GM12878 (cell line): ENCODE results near the gene PRKAB2. TPM values are rescaled to one million over a fixed set of nuclear protein-coding genes. Genes with fewer than 3 reads are reported as not detected.

Experiments used
- ATAC-seq: fragments of 200-7000 bp; cut with Tn5 transposase; 3 replicates; pipeline ENCODE4 v1.9.1; 2020; ENCODE audit warnings: mild to moderate bottlenecking, moderate library complexity
- BruUV-seq: library from RNA; stranded (reverse); fragments of 400-500 nt; replicated peaks from 2 replicates; lab custom pipeline; 2021; lab: Mats Ljungman, UMichigan
- CTCF ChIA-PET: fragments of 300-600 bp; sonication (Branson Sonifier 250); formaldehyde crosslinking; extraction: SDS; loops from one replicate; lab custom pipeline; 2021; ENCODE audit warnings: inconsistent platforms; lab: Yijun Ruan, JAX
- POLR2A ChIA-PET: fragments of 350-600 bp; formaldehyde crosslinking; extraction: SDS; loops from one replicate; lab custom pipeline; 2021; ENCODE audit warnings: inconsistent platforms; lab: Charles Lee
- RAD21 ChIA-PET: fragments of 300-600 bp; sonication (Branson Sonifier 250); formaldehyde crosslinking; loops from one replicate; lab custom pipeline; 2023; ENCODE audit warnings: antibody characterized with exemption; ENCODE audit not compliant: unreplicated experiment; lab: Charles Lee
- SMC1A ChIA-PET: fragments of 300-600 bp; sonication (Branson Sonifier 250); formaldehyde crosslinking; loops from one replicate; lab custom pipeline; 2023; ENCODE audit not compliant: unreplicated experiment, uncharacterized antibody; lab: Charles Lee
- DNase-seq: peaks from one replicate; pipeline ENCODE4 v3.0.0-alpha.2; 2011; ENCODE audit warnings: low read depth, low spot score
- FAIRE-seq: peaks from 3 replicates; lab custom pipeline; 2011; peaks lifted over from hg19 to GRCh38; lab: Jason Lieb, UNC
- H2AFZ ChIP-seq: 2 replicates; pipeline ENCODE4 v1.6.0; 2011; ENCODE audit warnings: low read depth, low read length, control low read depth; ENCODE audit not compliant: control insufficient read depth
- H3K27ac ChIP-seq: 2 replicates; pipeline ENCODE4 v1.5.1; 2011; ENCODE audit warnings: control low read depth; ENCODE audit not compliant: control insufficient read depth, insufficient read depth
- H3K27me3 ChIP-seq, 2 experiments: replicated peaks in 1 of 2; 2 replicates each; pipeline versions ENCODE4 v1.6.0 to v1.6.1; 2011; ENCODE audit warnings: low read length in 1 of 2; ENCODE audit not compliant: control insufficient read depth in 2 of 2, insufficient read depth in 2 of 2
- H3K36me3 ChIP-seq, 2 experiments: 2 replicates each; pipeline ENCODE4 v1.5.1; 2011; ENCODE audit warnings: low read length in 1 of 2; ENCODE audit not compliant: control insufficient read depth in 2 of 2, insufficient read depth in 2 of 2
- H3K4me1 ChIP-seq: 2 replicates; pipeline ENCODE4 v1.6.1; 2011; ENCODE audit warnings: mild to moderate bottlenecking, low read length, moderate library complexity, mixed read lengths; ENCODE audit not compliant: control insufficient read depth, insufficient read depth
- H3K4me2 ChIP-seq: 2 replicates; pipeline ENCODE4 v1.6.0; 2011; ENCODE audit warnings: control low read depth; ENCODE audit not compliant: control insufficient read depth, insufficient read depth
- H3K4me3 ChIP-seq: fragments of 200-600 bp; sonication (generic); 2 replicates; pipeline ENCODE4 v1.5.1; 2016
- H3K79me2 ChIP-seq: 2 replicates; pipeline ENCODE4 v1.6.0; 2011; ENCODE audit warnings: low read length; ENCODE audit not compliant: control insufficient read depth, insufficient read depth
- H3K9ac ChIP-seq: 2 replicates; pipeline ENCODE4 v1.8.0; 2011; ENCODE audit warnings: low read length, control low read depth, mixed read lengths; ENCODE audit not compliant: control insufficient read depth, insufficient read depth
- H3K9me3 ChIP-seq: replicated peaks from 3 replicates; pipeline ENCODE4 v1.5.1; 2011; ENCODE audit warnings: mild to moderate bottlenecking, low read length; ENCODE audit not compliant: control insufficient read depth, insufficient read depth
- H4K20me1 ChIP-seq: 2 replicates; pipeline ENCODE4 v1.6.0; 2011; ENCODE audit not compliant: control insufficient read depth, insufficient read depth
- ESRRA ChIP-seq: IDR thresholded peaks from 2 replicates; pipeline ENCODE4 v1.6.1; 2012; ENCODE audit warnings: mild to moderate bottlenecking, low read length, improper control_type of control experiment
- FOS ChIP-seq: IDR thresholded peaks from 3 replicates; pipeline ENCODE4 v1.6.1; 2011; ENCODE audit warnings: borderline replicate concordance; ENCODE audit not compliant: insufficient read length; ENCODE audit errors: extremely low read depth
- FOXM1 ChIP-seq: IDR thresholded peaks from 2 replicates; pipeline ENCODE4 v1.6.1; 2012; ENCODE audit warnings: low read depth, mild to moderate bottlenecking, inconsistent platforms, low read length, moderate library complexity
- JUND ChIP-seq: IDR thresholded peaks from 2 replicates; pipeline ENCODE4 v1.6.1; 2012; ENCODE audit warnings: low read depth, mild to moderate bottlenecking, low read length, improper control_type of control experiment, moderate library complexity
- POLR2A ChIP-seq: IDR thresholded peaks from 2 replicates; pipeline ENCODE4 v1.6.1; 2011; ENCODE audit warnings: low read depth, mild to moderate bottlenecking, low read length
- POU2F2 ChIP-seq: IDR thresholded peaks from 3 replicates; pipeline ENCODE4 v1.6.1; 2011; ENCODE audit warnings: low read depth, mild to moderate bottlenecking, low read length, borderline replicate concordance
- RB1 ChIP-seq: fragments of 450-650 bp; formaldehyde crosslinking; IDR thresholded peaks from 2 replicates; pipeline ENCODE4 v1.6.1; 2017; ENCODE audit warnings: mild to moderate bottlenecking, borderline replicate concordance
- RUNX3 ChIP-seq: IDR thresholded peaks from 2 replicates; pipeline ENCODE4 v1.6.1; 2012; ENCODE audit warnings: low read length, inconsistent platforms
- SREBF1 ChIP-seq: IDR thresholded peaks from 2 replicates; pipeline ENCODE4 v1.6.1; 2012; ENCODE audit warnings: mild to moderate bottlenecking, low read length
- SRF ChIP-seq, 2 experiments: IDR thresholded peaks; 2 replicates each; pipeline ENCODE4 v1.6.1; 2011; ENCODE audit warnings: low read depth in 2 of 2, low read length in 2 of 2, mild to moderate bottlenecking in 1 of 2, moderate library complexity in 1 of 2
- TBL1XR1 ChIP-seq: IDR thresholded peaks from 2 replicates; pipeline ENCODE4 v1.6.1; 2012; ENCODE audit warnings: low read depth, low read length, improper control_type of control experiment
- ZNF24 ChIP-seq: fragments of 450-650 bp; IDR thresholded peaks from 2 replicates; pipeline ENCODE4 v1.6.1; 2017; ENCODE audit warnings: antibody characterized with exemption, mild to moderate bottlenecking
- ZNF622 ChIP-seq: fragments of 450-650 bp; IDR thresholded peaks from 2 replicates; pipeline ENCODE4 v1.6.1; 2017; ENCODE audit warnings: mild to moderate bottlenecking, inconsistent platforms
- WGBS: methylation state at CpG from one replicate; pipeline ENCODE4 v1.1.6; 2016; ENCODE audit warnings: low lambda C conversion rate; ENCODE audit not compliant: insufficient replicate concordance, insufficient coverage; ENCODE audit errors: missing lambda C conversion rate; 5-methylcytosine and 5-hydroxymethylcytosine counted together
- in situ Hi-C: fragments of 300-500 bp; cut with MboI; formaldehyde crosslinking; loops from 9 replicates; pipeline ENCODE4 v1.14.3; 2018; ENCODE audit warnings: mixed read lengths
- intact Hi-C: fragments of 100-400 bp; cut with micrococcal nuclease; formaldehyde crosslinking; loops from one replicate; pipeline ENCODE4 v1.14.2; 2022; ENCODE audit not compliant: unreplicated experiment
- polyA plus RNA-seq, 11 experiments: library from polyadenylated mRNA; depleted of rRNA in 4 of 11; unstranded in 6 of 11; stranded (reverse) in 5 of 11; fragments of >200 nt; fragmentation: Nextera tagmentation in 4 of 11; fragmentation: Illumina TruSeq in 1 of 11; extraction: Ambion mirVana in 4 of 11; extraction: Trizol in 1 of 11; gene quantifications; 1 replicate in 1 of 11; 2 replicates in 10 of 11; pipeline versions ENCODE4 v1.2.1 to v1.2.3, GENCODE V29; 2011 to 2016; ENCODE audit warnings: inconsistent platforms in 2 of 11, missing spikeins in 2 of 11, low read depth in 1 of 11
- total RNA-seq, 4 experiments: library from RNA; depleted of rRNA in 3 of 4; stranded (reverse); fragments of >200 nt in 3 of 4; fragmentation: Illumina TruSeq in 1 of 4; extraction: Trizol in 1 of 4; gene quantifications; 2 replicates each; pipeline versions ENCODE4 v1.2.1 to v1.2.3, GENCODE V29; 2013 to 2021
- TF ChIP-seq, protein P1 (sequence below): fragments of 450-650 bp; formaldehyde crosslinking; IDR thresholded peaks from 2 replicates; pipeline ENCODE4 v1.4.0; 2022; ENCODE audit warnings: mild to moderate bottlenecking, moderate library complexity
- TF ChIP-seq, protein P2 (sequence below): fragments of 450-650 bp; IDR thresholded peaks from 2 replicates; pipeline ENCODE4 v1.6.1; 2017; ENCODE audit warnings: low read depth, mild to moderate bottlenecking, moderate library complexity
- TF ChIP-seq, protein P3 (sequence below): fragments of 450-650 bp; IDR thresholded peaks from 2 replicates; pipeline ENCODE4 v1.6.1; 2017; ENCODE audit warnings: borderline replicate concordance

The PRKAB2 gene
- total and polyA plus RNA-seq, 10 of the 15 experiments (the other 5 are each of a cell fraction or from before 2014, with no cell fraction given), result 2.2 to 26.4 (median 6.7) TPM

- Histone ChIP-seq H3K4me2 (no peak overlapping the region), H3K36me3 (no peaks in the 10 kb centered on the region), H3K27me3 (no peaks in the 10 kb centered on the region), H3K79me2 (no peaks in the 10 kb centered on the region), H3K9me3 (no peaks in the 10 kb centered on the region), H3K4me1 (no peaks in the 10 kb centered on the region), H3K27ac (no peak overlapping the region), H4K20me1 (no peaks in the 10 kb centered on the region), H3K4me3 (no peak overlapping the region), H2AFZ (no peak overlapping the region), H3K9ac (no peak overlapping the region)
- WGBS, result 44% methylated on average over 2 of the region's 2 CpGs
- no TSS peak for BruUV-seq
- RAD21 ChIA-PET, result no interaction called here
- FAIRE-seq (no peak), DNase-seq (no peak), ATAC-seq (no peak)
- intact Hi-C loops (no loop called here), in situ Hi-C loops (no loop called here)
- CTCF ChIA-PET, result no interaction called here
- TF ChIP-seq RUNX3 (no peak), ZNF622 (no peak), ESRRA (no peak), FOS (no peak), SREBF1 (no peak), POU2F2 (no peak), ZNF24 (no peak), POLR2A (no peak), TBL1XR1 (no peak), JUND (no peak), FOXM1 (no peak), SRF (IDR thresholded peaks at IDR 0.05; ENCODE audit: low read depth in 2 of 2, low read length in 2 of 2) (no peak), RB1 (no peak)
- TF ChIP-seq, protein P1, sequence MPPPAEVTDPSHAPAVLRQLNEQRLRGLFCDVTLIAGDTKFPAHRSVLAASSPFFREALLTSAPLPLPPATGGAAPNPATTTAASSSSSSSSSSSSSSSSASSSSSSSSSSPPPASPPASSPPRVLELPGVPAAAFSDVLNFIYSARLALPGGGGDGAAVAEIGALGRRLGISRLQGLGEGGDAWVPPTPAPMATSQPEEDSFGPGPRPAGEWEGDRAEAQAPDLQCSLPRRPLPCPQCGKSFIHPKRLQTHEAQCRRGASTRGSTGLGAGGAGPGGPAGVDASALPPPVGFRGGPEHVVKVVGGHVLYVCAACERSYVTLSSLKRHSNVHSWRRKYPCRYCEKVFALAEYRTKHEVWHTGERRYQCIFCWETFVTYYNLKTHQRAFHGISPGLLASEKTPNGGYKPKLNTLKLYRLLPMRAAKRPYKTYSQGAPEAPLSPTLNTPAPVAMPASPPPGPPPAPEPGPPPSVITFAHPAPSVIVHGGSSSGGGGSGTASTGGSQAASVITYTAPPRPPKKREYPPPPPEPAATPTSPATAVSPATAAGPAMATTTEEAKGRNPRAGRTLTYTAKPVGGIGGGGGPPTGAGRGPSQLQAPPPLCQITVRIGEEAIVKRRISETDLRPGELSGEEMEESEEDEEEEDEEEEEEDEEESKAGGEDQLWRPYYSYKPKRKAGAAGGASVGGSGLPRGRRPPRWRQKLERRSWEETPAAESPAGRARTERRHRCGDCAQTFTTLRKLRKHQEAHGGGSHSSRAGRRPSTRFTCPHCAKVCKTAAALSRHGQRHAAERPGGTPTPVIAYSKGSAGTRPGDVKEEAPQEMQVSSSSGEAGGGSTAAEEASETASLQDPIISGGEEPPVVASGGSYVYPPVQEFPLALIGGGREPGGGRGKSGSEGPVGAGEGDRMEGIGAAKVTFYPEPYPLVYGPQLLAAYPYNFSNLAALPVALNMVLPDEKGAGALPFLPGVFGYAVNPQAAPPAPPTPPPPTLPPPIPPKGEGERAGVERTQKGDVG, result no peak
- TF ChIP-seq, protein P2, sequence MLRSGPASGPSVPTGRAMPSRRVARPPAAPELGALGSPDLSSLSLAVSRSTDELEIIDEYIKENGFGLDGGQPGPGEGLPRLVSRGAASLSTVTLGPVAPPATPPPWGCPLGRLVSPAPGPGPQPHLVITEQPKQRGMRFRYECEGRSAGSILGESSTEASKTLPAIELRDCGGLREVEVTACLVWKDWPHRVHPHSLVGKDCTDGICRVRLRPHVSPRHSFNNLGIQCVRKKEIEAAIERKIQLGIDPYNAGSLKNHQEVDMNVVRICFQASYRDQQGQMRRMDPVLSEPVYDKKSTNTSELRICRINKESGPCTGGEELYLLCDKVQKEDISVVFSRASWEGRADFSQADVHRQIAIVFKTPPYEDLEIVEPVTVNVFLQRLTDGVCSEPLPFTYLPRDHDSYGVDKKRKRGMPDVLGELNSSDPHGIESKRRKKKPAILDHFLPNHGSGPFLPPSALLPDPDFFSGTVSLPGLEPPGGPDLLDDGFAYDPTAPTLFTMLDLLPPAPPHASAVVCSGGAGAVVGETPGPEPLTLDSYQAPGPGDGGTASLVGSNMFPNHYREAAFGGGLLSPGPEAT, result no peak
- TF ChIP-seq, protein P3, sequence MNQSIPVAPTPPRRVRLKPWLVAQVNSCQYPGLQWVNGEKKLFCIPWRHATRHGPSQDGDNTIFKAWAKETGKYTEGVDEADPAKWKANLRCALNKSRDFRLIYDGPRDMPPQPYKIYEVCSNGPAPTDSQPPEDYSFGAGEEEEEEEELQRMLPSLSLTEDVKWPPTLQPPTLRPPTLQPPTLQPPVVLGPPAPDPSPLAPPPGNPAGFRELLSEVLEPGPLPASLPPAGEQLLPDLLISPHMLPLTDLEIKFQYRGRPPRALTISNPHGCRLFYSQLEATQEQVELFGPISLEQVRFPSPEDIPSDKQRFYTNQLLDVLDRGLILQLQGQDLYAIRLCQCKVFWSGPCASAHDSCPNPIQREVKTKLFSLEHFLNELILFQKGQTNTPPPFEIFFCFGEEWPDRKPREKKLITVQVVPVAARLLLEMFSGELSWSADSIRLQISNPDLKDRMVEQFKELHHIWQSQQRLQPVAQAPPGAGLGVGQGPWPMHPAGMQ, result no peak
- POLR2A ChIA-PET, result no interaction called here
- SMC1A ChIA-PET, result no interaction called here
Measured at GRCh38 chr1:147210987-147211386, 38.7 kb upstream of the PRKAB2 start.
